Fibroblast of villous mesenchyme (primary cell): ENCODE results near the gene FRMPD3. TPM values are rescaled to one million over a fixed set of nuclear protein-coding genes. Genes with fewer than 3 reads are reported as not detected.

Experiments used
- DNase-seq: peaks from one replicate; pipeline ENCODE4 v3.0.0-alpha.2; 2010; ENCODE audit warnings: low read depth
- H3K4me3 ChIP-seq: 2 replicates; pipeline ENCODE4 v1.5.1; 2011; ENCODE audit warnings: low read depth, mild to moderate bottlenecking, low read length
- total RNA-seq: library from RNA; depleted of rRNA; stranded (reverse); fragments of >200 nt; gene quantifications from 2 replicates; pipeline ENCODE4 v1.2.3, GENCODE V29; 2012
- TF ChIP-seq, protein P1 (sequence below): IDR thresholded peaks from 2 replicates; pipeline ENCODE4 v1.5.1; 2012; ENCODE audit warnings: low read depth, mild to moderate bottlenecking, low read length; ENCODE audit not compliant: insufficient read depth

Gene FRMPD3
- total RNA-seq, 1 donor, result not detected

DNA sequence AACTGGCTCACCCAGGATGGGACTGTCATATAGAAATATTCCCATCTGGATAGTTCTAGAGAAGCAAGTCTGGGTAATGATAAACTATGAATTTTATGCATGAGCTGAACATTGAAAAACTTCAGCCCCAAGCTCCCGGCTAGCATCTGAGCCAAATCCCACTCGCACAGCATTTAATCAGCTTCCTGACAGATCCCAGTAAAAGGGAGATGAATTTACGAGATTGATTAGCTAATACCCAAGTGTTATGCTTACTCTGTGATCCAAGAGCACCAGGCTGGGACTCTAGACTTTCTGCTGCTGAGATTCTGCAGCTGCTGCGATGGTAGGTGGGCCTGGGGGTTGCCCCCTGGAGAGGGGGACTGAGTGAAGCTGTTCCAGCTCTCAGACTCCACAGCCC is 28.0 kb downstream of the FRMPD3 start:
- TF ChIP-seq, protein P1, sequence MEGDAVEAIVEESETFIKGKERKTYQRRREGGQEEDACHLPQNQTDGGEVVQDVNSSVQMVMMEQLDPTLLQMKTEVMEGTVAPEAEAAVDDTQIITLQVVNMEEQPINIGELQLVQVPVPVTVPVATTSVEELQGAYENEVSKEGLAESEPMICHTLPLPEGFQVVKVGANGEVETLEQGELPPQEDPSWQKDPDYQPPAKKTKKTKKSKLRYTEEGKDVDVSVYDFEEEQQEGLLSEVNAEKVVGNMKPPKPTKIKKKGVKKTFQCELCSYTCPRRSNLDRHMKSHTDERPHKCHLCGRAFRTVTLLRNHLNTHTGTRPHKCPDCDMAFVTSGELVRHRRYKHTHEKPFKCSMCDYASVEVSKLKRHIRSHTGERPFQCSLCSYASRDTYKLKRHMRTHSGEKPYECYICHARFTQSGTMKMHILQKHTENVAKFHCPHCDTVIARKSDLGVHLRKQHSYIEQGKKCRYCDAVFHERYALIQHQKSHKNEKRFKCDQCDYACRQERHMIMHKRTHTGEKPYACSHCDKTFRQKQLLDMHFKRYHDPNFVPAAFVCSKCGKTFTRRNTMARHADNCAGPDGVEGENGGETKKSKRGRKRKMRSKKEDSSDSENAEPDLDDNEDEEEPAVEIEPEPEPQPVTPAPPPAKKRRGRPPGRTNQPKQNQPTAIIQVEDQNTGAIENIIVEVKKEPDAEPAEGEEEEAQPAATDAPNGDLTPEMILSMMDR, result no peak
- DNase-seq, result no peak
- H3K4me3 ChIP-seq, result no peak overlapping the region

DNA sequence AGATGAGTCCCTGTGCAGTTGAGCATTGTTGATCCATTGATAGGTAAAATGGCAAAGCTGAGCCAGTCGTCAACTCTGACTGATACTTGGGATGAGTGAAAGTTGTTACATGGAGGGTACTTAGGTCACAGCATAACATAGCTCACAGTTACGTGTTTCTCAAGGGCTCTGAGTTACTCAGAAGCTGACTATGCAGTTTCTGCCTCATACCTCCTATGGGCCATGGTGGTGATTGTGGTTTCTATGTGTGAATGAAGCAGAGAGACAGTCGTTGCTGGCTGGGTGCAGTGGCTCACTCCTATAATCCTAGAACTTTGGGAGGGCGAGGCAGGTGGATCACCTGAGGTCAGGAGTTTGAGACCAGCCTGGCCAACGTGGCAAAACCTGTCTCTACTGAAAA is 30.8 kb downstream of the FRMPD3 start:
- H3K4me3 ChIP-seq, result no peak overlapping the region
- no peak for DNase-seq
- TF ChIP-seq, protein P1, result no peak

DNA sequence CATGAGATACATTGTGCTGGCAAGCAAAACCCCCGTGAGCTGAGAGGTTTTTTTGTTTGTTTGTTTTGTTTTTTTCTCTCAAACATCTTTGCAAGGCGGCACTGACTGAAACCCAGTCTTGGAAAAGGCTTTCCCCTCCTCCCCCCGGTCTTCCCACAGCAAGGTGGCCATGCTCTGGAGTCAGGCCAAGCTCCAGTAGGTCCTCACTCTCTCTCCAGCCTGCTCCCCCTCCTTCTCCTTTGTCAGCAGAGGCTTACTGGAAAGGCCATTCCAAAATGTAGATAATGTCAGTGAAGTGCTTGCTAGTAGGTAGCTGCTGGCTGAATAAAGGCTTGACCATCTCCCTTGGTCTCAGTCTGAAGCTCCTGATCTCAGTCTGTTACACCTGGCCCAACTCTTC is 32.6 kb downstream of the FRMPD3 start:
- H3K4me3 ChIP-seq, result no peak overlapping the region
- DNase-seq, result no peak
- TF ChIP-seq, protein P1, result no peak

DNA sequence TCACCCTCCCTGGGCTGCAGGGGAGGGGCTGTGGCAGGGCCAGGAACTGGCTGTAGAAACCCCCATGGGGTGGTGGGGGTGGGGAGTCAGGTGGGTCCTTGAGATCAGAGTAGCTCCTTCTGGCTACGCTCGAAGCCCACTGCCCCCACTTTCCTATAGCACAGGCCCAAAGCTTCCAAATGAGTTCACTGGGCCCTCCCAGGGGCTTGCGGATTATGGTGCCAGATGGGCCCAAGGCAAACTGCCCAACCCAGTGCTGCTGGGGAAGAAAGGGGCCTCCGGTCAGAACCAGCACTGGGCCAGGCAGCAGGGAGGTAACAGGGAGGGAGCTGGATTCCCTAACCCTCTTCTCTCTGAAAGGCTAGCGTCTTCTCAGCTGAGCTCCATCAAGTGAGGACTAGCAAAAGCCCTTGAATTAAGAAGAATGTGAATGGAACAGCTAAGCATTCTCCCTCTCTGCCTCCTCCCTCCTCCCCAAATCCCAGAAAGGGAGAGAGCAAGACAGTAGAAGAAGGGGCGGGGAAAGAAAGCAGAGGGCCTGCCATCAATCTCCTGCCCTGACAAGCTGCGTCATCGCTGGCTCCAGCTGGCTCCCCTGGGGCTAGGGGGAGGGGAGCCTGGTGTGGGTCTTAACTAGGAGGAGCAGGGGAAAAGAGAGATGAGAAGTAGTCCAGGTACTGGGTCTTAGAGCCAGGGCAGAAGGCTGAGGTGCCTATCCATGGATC is 34.7 kb downstream of the FRMPD3 start:
- no peak overlapping the region for H3K4me3 ChIP-seq
- DNase-seq, result peak; percentile 2
- TF ChIP-seq, protein P1, result no peak

DNA sequence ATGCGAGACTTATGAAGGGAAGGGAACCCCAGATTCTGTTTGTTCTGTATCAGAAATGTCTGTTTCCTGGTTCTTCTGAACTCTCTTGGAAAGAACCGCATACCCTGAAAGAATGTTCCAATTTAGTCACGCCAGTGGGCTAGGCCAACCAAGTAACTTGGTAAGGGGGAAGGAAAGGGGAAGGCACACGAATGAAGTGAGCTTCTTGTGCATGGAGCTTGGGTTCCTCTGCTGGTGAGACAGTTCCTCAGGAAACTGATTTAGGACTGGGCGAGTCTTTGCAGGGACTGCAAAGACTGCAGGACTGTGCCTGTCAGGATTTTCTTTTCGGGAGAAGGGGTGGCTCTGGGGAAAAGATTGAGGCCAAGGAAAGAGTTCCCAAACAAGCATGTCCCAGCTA is 35.6 kb downstream of the FRMPD3 start:
- TF ChIP-seq, protein P1, result no peak
- no peak overlapping the region for H3K4me3 ChIP-seq
- no peak for DNase-seq

DNA sequence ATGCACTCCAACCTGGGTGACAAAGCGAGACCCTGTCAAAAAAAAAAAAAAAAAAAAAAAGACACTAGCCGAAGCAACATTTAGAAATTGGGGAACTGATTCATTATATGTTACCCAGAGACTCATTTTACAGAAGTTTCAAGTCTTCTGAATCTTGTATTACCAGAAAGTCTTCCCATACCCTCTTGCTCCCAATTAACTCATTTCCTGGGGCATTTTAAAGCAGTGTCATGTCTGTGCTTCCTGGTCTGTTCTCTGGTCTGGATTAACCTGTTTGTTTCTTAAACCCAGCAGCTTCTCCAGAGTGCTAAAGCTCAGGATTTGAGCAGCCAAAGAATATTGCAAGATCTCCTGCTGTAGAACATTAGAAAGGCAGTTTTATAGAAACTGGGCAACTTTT is 43.7 kb downstream of the FRMPD3 start:
- no peak for DNase-seq
- TF ChIP-seq, protein P1, result no peak
- no peak overlapping the region for H3K4me3 ChIP-seq

DNA sequence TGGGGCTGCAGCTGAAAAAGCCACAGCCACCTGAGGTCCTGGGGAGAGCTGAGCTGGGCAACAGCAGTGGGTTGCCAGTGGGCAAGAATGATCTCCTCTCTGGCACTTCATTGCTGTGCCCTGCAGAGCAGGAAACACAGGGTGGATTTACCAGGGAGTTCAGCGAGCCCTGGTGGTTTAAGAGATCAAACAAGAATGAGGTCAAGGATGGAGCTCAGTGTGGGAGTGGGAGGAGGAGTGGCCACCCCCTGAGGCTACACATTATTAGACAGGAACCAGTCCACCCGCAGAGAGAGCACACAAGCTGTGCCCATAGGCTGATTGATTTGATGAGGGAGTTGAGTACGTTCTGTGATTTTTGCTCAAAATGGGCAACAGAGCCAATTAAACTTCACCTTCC is 47.3 kb downstream of the FRMPD3 start:
- H3K4me3 ChIP-seq, result no peak overlapping the region
- TF ChIP-seq, protein P1, result no peak
- no peak for DNase-seq
